Ishikawa (cell line): ENCODE data around the gene IGDCC3.
A peak's percentile ranks its signal among the peaks of the same experiment; 100 is the strongest.

ENCODE experiments used
- CEBPB ChIP-seq: IDR thresholded peaks from 2 replicates; pipeline ENCODE4 v1.6.1; 2012
- CREB1 ChIP-seq: IDR thresholded peaks from 2 replicates; pipeline ENCODE4 v1.6.1; 2012; ENCODE audit warnings: low read depth
- EGR1 ChIP-seq: IDR thresholded peaks from 2 replicates; pipeline ENCODE4 v1.6.1; 2012
- EP300 ChIP-seq: IDR thresholded peaks from 2 replicates; pipeline ENCODE4 v1.6.1; 2012; ENCODE audit warnings: borderline replicate concordance
- FOXM1 ChIP-seq: IDR thresholded peaks from 2 replicates; pipeline ENCODE4 v1.6.1; 2012; ENCODE audit warnings: low read depth, borderline replicate concordance
- NFIC ChIP-seq: IDR thresholded peaks from 2 replicates; pipeline ENCODE4 v1.6.1; 2012
- RAD21 ChIP-seq: IDR thresholded peaks from 2 replicates; pipeline ENCODE4 v1.6.1; 2012; ENCODE audit warnings: low read depth
- REST ChIP-seq: IDR thresholded peaks from 2 replicates; pipeline ENCODE4 v1.6.1; 2012; ENCODE audit warnings: low read depth, mild to moderate bottlenecking
- TAF1 ChIP-seq: IDR thresholded peaks from 2 replicates; pipeline ENCODE4 v1.6.1; 2012; ENCODE audit warnings: low read depth, mild to moderate bottlenecking
- TCF12 ChIP-seq: IDR thresholded peaks from 2 replicates; pipeline ENCODE4 v1.6.1; 2012; ENCODE audit warnings: low read depth
- TEAD4 ChIP-seq: IDR thresholded peaks from 2 replicates; pipeline ENCODE4 v1.6.1; 2012
- YY1 ChIP-seq: IDR thresholded peaks from 2 replicates; pipeline ENCODE4 v1.6.1; 2012; ENCODE audit warnings: low read depth
- ZBTB7A ChIP-seq: IDR thresholded peaks from 2 replicates; pipeline ENCODE4 v1.6.1; 2012; ENCODE audit warnings: low read depth
- TF ChIP-seq, protein P1 (sequence below): IDR thresholded peaks from 2 replicates; pipeline ENCODE4 v1.6.1; 2012
- TF ChIP-seq, protein P2 (sequence below): IDR thresholded peaks from 2 replicates; pipeline ENCODE4 v1.6.1; 2012

Gene IGDCC3

GRCh38 chr15:65388306-65389080 lies 10.7 kb upstream of the IGDCC3 start:
- TF ChIP-seq NFIC, result no peak
- TF ChIP-seq EP300, result no peak

- TF ChIP-seq REST, result no peak
- TF ChIP-seq, protein P1, sequence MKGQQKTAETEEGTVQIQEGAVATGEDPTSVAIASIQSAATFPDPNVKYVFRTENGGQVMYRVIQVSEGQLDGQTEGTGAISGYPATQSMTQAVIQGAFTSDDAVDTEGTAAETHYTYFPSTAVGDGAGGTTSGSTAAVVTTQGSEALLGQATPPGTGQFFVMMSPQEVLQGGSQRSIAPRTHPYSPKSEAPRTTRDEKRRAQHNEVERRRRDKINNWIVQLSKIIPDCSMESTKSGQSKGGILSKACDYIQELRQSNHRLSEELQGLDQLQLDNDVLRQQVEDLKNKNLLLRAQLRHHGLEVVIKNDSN, result no peak
- no peak for TF ChIP-seq CEBPB
- TF ChIP-seq YY1, result no peak
These were observed 9.1 kb upstream of the IGDCC3 start for GRCh38 chr15:65386886-65387285.

DNA sequence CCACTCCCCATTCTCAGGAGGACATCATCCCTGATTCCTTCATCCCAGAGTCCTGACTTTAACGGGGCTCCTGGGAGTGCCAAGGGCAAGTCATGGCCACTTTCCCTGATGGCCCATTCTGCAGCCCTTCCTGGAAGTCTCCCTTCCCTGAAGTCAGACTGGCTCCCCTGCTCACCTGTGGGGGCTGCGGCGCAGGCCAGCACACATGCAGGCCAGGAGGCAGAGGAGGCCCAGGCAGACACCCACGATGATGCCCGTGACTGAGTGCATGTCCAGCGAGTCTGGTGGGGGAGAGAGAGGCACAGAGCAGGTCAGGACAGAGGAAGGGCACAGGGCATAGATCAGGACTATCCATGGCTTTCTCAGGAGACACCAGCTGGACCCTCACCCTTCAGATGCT lies 8.6 kb upstream of the IGDCC3 start:
- TF ChIP-seq YY1 (no peak), CREB1 (no peak), REST (no peak), EGR1 (no peak), ZBTB7A (no peak), CEBPB (no peak), TCF12 (no peak), TAF1 (no peak), RAD21 (no peak), NFIC (no peak), FOXM1 (no peak), TEAD4 (no peak), EP300 (no peak)
- TF ChIP-seq, protein P2, sequence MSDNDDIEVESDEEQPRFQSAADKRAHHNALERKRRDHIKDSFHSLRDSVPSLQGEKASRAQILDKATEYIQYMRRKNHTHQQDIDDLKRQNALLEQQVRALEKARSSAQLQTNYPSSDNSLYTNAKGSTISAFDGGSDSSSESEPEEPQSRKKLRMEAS, result no peak

DNA sequence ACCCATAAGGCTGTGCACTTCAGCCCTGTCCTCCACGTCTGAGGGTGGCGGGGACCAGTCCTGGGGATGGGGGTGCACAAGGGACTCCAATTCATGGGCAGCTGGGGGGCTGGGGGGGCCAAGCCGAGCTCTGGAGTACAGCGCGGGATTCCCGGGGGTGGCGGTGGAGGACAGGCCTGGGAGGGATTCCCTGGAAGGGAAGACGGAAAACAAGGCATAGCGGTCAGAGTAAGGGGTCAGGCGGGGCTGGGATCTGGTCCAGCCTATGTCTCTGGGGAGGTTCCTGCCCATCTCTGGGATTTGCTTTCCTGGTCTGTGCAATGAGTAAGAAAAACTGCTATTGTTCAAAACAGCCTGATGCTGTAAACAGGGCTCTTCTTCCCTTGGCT lies 8.1 kb upstream of the IGDCC3 start:
- TF ChIP-seq TEAD4 (no peak), REST (no peak), RAD21 (no peak), EGR1 (no peak)

GRCh38 chr15:65384895-65385869 lies 7.4 kb upstream of the IGDCC3 start:
- TF ChIP-seq EGR1 (no peak), YY1 (0 out of 2 replicates have a peak, but pooled peaks have one; percentile 51), TAF1 (peak; percentile 23; the same call in 1 of the 2 replicates), NFIC (no peak), TCF12 (0 out of 2 replicates have a peak, but pooled peaks have one; percentile 28), CREB1 (no peak), CEBPB (no peak), TEAD4 (no peak), ZBTB7A (no peak), EP300 (no peak), REST (no peak), FOXM1 (no peak), RAD21 (peak; percentile 97)
- TF ChIP-seq, protein P2, result peak; percentile 82
- TF ChIP-seq, protein P1, result no peak
